ENCODE data around the gene ACTRT3. TPM values are rescaled to one million over a fixed set of nuclear protein-coding genes. Genes with fewer than 3 reads are reported as not detected.

ACTRT3 gene
- total and polyA plus RNA-seq, 2 donors (not counting 1 experiment from before 2014, with no cell fraction given), result 1.8 to 6.1 TPM

DNA sequence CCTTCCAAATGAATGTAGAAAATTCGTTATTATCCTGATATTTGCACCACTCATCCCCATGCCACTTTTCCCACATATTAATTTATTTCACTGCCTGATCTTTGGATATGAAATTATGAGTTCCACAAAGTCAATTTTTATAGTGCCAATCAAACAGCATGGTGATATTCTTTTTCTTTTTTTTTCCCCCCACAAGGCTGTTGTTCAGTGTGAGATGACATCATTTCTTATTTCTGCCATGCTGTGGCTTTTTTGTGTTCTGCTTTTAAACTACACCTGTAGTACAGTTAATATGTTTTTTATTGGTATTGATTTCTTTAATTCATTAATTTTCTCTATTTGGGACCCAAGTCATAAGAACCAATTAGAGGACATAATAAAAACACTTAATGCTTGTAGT lies 18.4 kb upstream of the ACTRT3 start:
- Histone ChIP-seq H3K4me3 (replicated peaks in 1 of 4; ENCODE audit: control extremely low read depth in 1 of 4, insufficient read depth in 1 of 4, low read depth in 3 of 4, low read length in 4 of 4) (no peak overlapping the region), H3K4me2 (ENCODE audit: extremely low read depth, insufficient read depth, low read length) (no peak overlapping the region), H3K4me1 (ENCODE audit: control insufficient read depth, extremely low read depth, insufficient read depth, low read length) (no peaks in the 10 kb centered on the region), H3K27ac (ENCODE audit: insufficient read depth, low read length) (no peak overlapping the region), H3K9ac (ENCODE audit: insufficient read depth, low read length) (no peak overlapping the region), H3K36me3 (ENCODE audit: control insufficient read depth, insufficient read depth, low read length) (peaks cover 4% of the 10 kb centered on the region), H4K20me1 (ENCODE audit: control insufficient read depth, extremely low read depth, insufficient read depth, low read length) (no peaks in the 10 kb centered on the region), H3K27me3 (ENCODE audit: control insufficient read depth, insufficient read depth, low read length) (no peaks in the 10 kb centered on the region), H3K9me3 (ENCODE audit: control insufficient read depth, insufficient read depth, low read depth, low read length) (no peaks in the 10 kb centered on the region), H3K79me2 (ENCODE audit: control insufficient read depth, insufficient read depth, low read length) (no peaks in the 10 kb centered on the region), H2AFZ (ENCODE audit: low read length) (no peak overlapping the region)
- TF ChIP-seq EZH2 (IDR thresholded peaks at IDR 0.05; ENCODE audit: low read length, missing control alignments), result no peak
- TF ChIP-seq, protein P1, sequence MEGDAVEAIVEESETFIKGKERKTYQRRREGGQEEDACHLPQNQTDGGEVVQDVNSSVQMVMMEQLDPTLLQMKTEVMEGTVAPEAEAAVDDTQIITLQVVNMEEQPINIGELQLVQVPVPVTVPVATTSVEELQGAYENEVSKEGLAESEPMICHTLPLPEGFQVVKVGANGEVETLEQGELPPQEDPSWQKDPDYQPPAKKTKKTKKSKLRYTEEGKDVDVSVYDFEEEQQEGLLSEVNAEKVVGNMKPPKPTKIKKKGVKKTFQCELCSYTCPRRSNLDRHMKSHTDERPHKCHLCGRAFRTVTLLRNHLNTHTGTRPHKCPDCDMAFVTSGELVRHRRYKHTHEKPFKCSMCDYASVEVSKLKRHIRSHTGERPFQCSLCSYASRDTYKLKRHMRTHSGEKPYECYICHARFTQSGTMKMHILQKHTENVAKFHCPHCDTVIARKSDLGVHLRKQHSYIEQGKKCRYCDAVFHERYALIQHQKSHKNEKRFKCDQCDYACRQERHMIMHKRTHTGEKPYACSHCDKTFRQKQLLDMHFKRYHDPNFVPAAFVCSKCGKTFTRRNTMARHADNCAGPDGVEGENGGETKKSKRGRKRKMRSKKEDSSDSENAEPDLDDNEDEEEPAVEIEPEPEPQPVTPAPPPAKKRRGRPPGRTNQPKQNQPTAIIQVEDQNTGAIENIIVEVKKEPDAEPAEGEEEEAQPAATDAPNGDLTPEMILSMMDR (conservative IDR thresholded peaks at IDR 0.05 in 1 of 2, IDR thresholded peaks at IDR 0.05 in 1 of 2; ENCODE audit: low read depth in 1 of 2, low read length in 2 of 2), result no peak
- DNase-seq (ENCODE audit: low read depth in 2 of 2), result no peak

DNA sequence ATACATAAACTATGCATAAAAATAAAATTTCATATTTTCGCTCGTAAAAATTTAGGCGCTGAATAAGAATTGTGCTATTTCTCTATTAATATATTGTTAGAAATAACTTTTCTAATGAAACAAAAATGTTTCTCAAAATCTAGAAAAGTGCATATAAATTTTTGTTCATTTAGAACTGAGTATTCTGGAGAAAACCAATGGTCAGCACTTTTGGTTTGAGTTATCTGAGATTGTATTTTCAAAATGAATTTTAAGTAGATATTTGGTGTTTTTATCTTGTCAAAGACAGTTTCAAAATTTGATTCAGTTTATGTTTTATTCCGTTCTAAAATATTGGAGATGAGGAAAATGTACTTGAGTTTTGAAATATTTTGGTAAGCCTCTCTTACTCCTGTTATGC lies 17.8 kb upstream of the ACTRT3 start:
- DNase-seq (ENCODE audit: low read depth in 2 of 2), result no peak
- no peaks in the 10 kb centered on the region for H3K27me3 ChIP-seq (ENCODE audit: control insufficient read depth, insufficient read depth, low read length)
- no peak for TF ChIP-seq EZH2 (IDR thresholded peaks at IDR 0.05; ENCODE audit: low read length, missing control alignments)
- TF ChIP-seq, protein P1 (conservative IDR thresholded peaks at IDR 0.05 in 1 of 2, IDR thresholded peaks at IDR 0.05 in 1 of 2; ENCODE audit: low read depth in 1 of 2, low read length in 2 of 2), result no peak
- no peak overlapping the region for H3K9ac ChIP-seq (ENCODE audit: insufficient read depth, low read length)
- H3K4me1 ChIP-seq (ENCODE audit: control insufficient read depth, extremely low read depth, insufficient read depth, low read length), result no peaks in the 10 kb centered on the region
- no peaks in the 10 kb centered on the region for H4K20me1 ChIP-seq (ENCODE audit: control insufficient read depth, extremely low read depth, insufficient read depth, low read length)
- no peak overlapping the region for H3K4me3 ChIP-seq (replicated peaks in 1 of 4; ENCODE audit: control extremely low read depth in 1 of 4, insufficient read depth in 1 of 4, low read depth in 3 of 4, low read length in 4 of 4)
- no peaks in the 10 kb centered on the region for H3K79me2 ChIP-seq (ENCODE audit: control insufficient read depth, insufficient read depth, low read length)
- H3K36me3 ChIP-seq (ENCODE audit: control insufficient read depth, insufficient read depth, low read length), result peaks cover 5% of the 10 kb centered on the region
- H2AFZ ChIP-seq (ENCODE audit: low read length), result no peak overlapping the region
- no peaks in the 10 kb centered on the region for H3K9me3 ChIP-seq (ENCODE audit: control insufficient read depth, insufficient read depth, low read depth, low read length)
- no peak overlapping the region for H3K27ac ChIP-seq (ENCODE audit: insufficient read depth, low read length)
- H3K4me2 ChIP-seq (ENCODE audit: extremely low read depth, insufficient read depth, low read length), result no peak overlapping the region

DNA sequence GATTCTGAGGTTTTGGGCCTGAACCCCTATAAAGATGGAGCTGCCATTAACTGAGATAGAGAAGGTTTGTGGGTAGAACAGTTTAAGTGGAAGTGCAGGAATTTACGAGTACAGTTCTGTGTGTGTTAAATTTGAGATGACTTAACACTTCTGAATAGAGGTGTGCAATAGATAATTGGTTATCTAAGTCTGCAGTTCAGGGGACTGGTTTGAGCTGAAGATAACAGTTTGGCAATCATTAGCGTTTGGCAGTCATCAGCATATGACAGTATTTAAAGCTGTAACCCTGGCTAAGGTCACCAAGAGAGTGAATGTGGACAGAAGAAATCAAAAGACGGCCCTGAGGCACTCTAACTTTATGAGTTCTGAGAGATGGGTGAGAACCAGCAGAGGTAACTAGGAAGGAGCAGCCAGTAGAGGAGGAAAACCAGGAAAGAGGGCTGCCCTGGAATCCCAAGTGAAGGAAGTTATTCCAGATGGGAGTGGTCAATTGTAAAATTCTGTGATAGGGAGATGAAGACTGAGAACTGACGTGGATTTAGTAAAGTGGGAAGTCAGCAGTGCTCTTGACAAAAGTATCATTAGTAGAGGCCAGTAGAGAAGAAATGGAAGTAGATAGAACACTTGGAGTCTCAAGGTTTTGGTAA lies 12.0 kb upstream of the ACTRT3 start:
- TF ChIP-seq EZH2 (IDR thresholded peaks at IDR 0.05; ENCODE audit: low read length, missing control alignments), result no peak
- TF ChIP-seq, protein P1 (conservative IDR thresholded peaks at IDR 0.05 in 1 of 2, IDR thresholded peaks at IDR 0.05 in 1 of 2; ENCODE audit: low read depth in 1 of 2, low read length in 2 of 2), result no peak
- H3K36me3 ChIP-seq (ENCODE audit: control insufficient read depth, insufficient read depth, low read length), result peaks cover 8% of the 10 kb centered on the region
- H3K9me3 ChIP-seq (ENCODE audit: control insufficient read depth, insufficient read depth, low read depth, low read length), result no peaks in the 10 kb centered on the region
- H3K9ac ChIP-seq (ENCODE audit: insufficient read depth, low read length), result no peak overlapping the region
- H3K4me3 ChIP-seq (replicated peaks in 1 of 4; ENCODE audit: control extremely low read depth in 1 of 4, insufficient read depth in 1 of 4, low read depth in 3 of 4, low read length in 4 of 4), result no peak overlapping the region
- no peaks in the 10 kb centered on the region for H3K4me1 ChIP-seq (ENCODE audit: control insufficient read depth, extremely low read depth, insufficient read depth, low read length)
- no peaks in the 10 kb centered on the region for H4K20me1 ChIP-seq (ENCODE audit: control insufficient read depth, extremely low read depth, insufficient read depth, low read length)
- no peak for DNase-seq (ENCODE audit: low read depth in 2 of 2)
- no peak overlapping the region for H3K4me2 ChIP-seq (ENCODE audit: extremely low read depth, insufficient read depth, low read length)
- no peaks in the 10 kb centered on the region for H3K27me3 ChIP-seq (ENCODE audit: control insufficient read depth, insufficient read depth, low read length)
- H3K79me2 ChIP-seq (ENCODE audit: control insufficient read depth, insufficient read depth, low read length), result peaks cover 1% of the 10 kb centered on the region
- no peak overlapping the region for H2AFZ ChIP-seq (ENCODE audit: low read length)
- H3K27ac ChIP-seq (ENCODE audit: insufficient read depth, low read length), result no peak overlapping the region

All from fibroblast of lung (primary cell).